Measurements from ENCODE around the gene EIF2B5.

The EIF2B5 gene

GRCh38 chr3:184185461-184186183 is 50.5 kb downstream of the EIF2B5 start:
- Histone ChIP-seq H3K4me1 (ENCODE audit: insufficient read depth, insufficient read length) (peaks cover 6% of the 10 kb centered on the region), H3K27me3 (ENCODE audit: insufficient read depth, insufficient read length) (no peaks in the 10 kb centered on the region), H3K4me3 (ENCODE audit: insufficient read length, low read depth) (peak overlapping the region; percentile 98), H3K36me3 (ENCODE audit: insufficient read depth, insufficient read length, low read length) (peaks cover 79% of the 10 kb centered on the region), H3K9me3 (ENCODE audit: insufficient read depth, low read length) (no peaks in the 10 kb centered on the region), H3K9ac (ENCODE audit: insufficient read length, low read depth) (peak overlapping the region; percentile 98)
- peak; percentile 99 for DNase-seq (ENCODE audit: low read depth, low spot score)
- TF ChIP-seq SUZ12 (IDR thresholded peaks at IDR 0.05; ENCODE audit: extremely low read depth, insufficient read depth, insufficient read length) = no peak
- no peak for TF ChIP-seq YY1 (IDR thresholded peaks at IDR 0.05; ENCODE audit: insufficient read depth, insufficient read length)
- no peak for TF ChIP-seq ZNF274 (IDR thresholded peaks at IDR 0.05; ENCODE audit: low read depth, low read length)

DNA sequence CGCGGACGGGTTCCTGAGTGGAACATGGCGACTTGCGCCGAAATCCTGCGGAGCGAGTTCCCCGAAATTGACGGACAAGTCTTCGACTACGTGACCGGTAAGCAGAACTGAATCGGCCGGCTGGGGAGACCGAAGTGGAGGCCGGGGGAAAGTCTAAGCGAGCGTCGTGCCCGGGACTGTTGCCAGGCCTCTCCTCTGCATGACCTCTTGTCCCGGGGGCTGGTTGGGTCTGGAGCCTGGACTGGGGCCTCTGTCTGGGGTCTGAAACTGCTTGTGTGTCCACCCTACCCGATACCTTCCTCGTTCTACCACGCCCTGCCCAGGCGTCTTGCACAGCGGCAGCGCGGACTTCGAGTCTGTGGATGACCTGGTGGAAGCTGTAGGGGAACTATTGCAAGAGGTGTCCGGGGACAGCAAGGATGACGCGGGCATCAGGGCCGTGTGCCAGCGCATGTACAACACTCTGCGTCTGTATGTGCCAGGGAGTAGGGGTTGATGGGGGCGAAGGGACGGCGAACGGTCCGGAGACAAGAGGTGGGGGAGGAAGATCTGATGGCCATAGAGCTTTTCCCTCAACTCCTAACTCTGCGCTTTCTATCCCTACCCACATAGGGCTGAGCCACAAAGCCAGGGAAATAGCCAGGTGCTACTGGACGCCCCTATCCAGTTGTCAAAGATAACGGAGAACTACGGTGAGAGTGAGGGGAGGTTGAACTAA is 51.2 kb downstream of the EIF2B5 start, which contains the start of gene ABCF3:
Gene ABCF3, plus strand, starts transcription at position 16 of the 718 bp plus-strand sequence. Its CDS starts 9 bp downstream, at position 25.
- Histone ChIP-seq H3K4me1 (ENCODE audit: insufficient read depth, insufficient read length) (peaks cover 6% of the 10 kb centered on the region), H3K36me3 (ENCODE audit: insufficient read depth, insufficient read length, low read length) (peaks cover 79% of the 10 kb centered on the region), H3K27me3 (ENCODE audit: insufficient read depth, insufficient read length) (no peaks in the 10 kb centered on the region), H3K4me3 (ENCODE audit: insufficient read length, low read depth) (peak within 1 kb of the TSS; percentile 98), H3K9me3 (ENCODE audit: insufficient read depth, low read length) (no peaks in the 10 kb centered on the region), H3K9ac (ENCODE audit: insufficient read length, low read depth) (peak within 1 kb of the TSS; percentile 98)
- no peak for DNase-seq (ENCODE audit: low read depth, low spot score)
- peak; percentile 62 for TF ChIP-seq YY1 (IDR thresholded peaks at IDR 0.05; ENCODE audit: insufficient read depth, insufficient read length)
- TF ChIP-seq SUZ12 (IDR thresholded peaks at IDR 0.05; ENCODE audit: extremely low read depth, insufficient read depth, insufficient read length) = no peak

DNA sequence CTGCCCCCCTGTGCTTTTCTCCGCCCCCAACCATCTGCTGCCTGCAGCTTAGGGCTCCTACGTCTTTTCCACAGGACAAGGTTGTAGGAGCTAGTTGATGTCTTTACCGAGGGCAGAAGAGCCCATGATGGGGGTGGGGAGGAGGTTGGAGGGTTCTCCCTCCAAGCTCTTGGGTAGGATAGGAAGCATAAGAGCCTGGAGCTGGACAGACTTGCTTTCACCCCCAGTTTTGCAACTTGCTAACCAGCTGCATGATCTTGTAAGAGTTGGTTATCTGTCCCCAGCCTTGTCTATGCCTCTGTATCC is 51.7 kb downstream of the EIF2B5 start:
- Histone ChIP-seq H3K36me3 (ENCODE audit: insufficient read depth, insufficient read length, low read length) (peaks cover 79% of the 10 kb centered on the region), H3K4me3 (ENCODE audit: insufficient read length, low read depth) (peak overlapping the region; percentile 98), H3K9ac (ENCODE audit: insufficient read length, low read depth) (peak overlapping the region; percentile 98), H3K27me3 (ENCODE audit: insufficient read depth, insufficient read length) (no peaks in the 10 kb centered on the region), H3K9me3 (ENCODE audit: insufficient read depth, low read length) (no peaks in the 10 kb centered on the region), H3K4me1 (ENCODE audit: insufficient read depth, insufficient read length) (peaks cover 6% of the 10 kb centered on the region)
- no peak for DNase-seq (ENCODE audit: low read depth, low spot score)
- TF ChIP-seq ZNF274 (IDR thresholded peaks at IDR 0.05; ENCODE audit: low read depth, low read length) = no peak
- no peak for TF ChIP-seq SUZ12 (IDR thresholded peaks at IDR 0.05; ENCODE audit: extremely low read depth, insufficient read depth, insufficient read length)
- TF ChIP-seq YY1 (IDR thresholded peaks at IDR 0.05; ENCODE audit: insufficient read depth, insufficient read length) = no peak

- no peaks in the 10 kb centered on the region for H3K9me3 ChIP-seq (ENCODE audit: insufficient read depth, low read length)
- H3K27me3 ChIP-seq (ENCODE audit: insufficient read depth, insufficient read length) = no peaks in the 10 kb centered on the region
- peaks cover 6% of the 10 kb centered on the region for H3K4me1 ChIP-seq (ENCODE audit: insufficient read depth, insufficient read length)
- peaks cover 79% of the 10 kb centered on the region for H3K36me3 ChIP-seq (ENCODE audit: insufficient read depth, insufficient read length, low read length)
- no peak for DNase-seq (ENCODE audit: low read depth, low spot score)
- no peak for TF ChIP-seq YY1 (IDR thresholded peaks at IDR 0.05; ENCODE audit: insufficient read depth, insufficient read length)
- no peak for TF ChIP-seq ZNF274 (IDR thresholded peaks at IDR 0.05; ENCODE audit: low read depth, low read length)
- TF ChIP-seq SUZ12 (IDR thresholded peaks at IDR 0.05; ENCODE audit: extremely low read depth, insufficient read depth, insufficient read length) = no peak
- no peak overlapping the region for H3K9ac ChIP-seq (ENCODE audit: insufficient read length, low read depth)
- H3K4me3 ChIP-seq (ENCODE audit: insufficient read length, low read depth) = no peak overlapping the region
These were observed 52.9 kb downstream of the EIF2B5 start for GRCh38 chr3:184188080-184188479.

DNA sequence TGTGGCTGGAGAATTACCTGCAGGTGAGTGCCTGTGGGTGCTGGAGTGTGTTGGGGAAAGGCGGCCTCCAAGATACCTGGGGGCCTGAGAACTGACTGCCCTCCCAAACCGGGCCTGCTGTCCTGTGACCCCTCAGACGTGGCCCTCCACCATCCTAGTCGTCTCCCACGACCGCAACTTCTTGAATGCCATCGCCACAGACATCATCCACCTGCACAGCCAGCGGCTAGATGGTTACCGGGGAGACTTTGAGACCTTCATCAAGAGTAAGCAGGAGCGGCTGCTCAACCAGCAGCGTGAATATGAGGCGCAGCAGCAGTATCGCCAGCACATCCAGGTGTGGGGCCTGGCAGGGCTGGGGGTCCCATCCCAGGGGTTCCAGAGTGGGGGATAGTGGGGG is 54.3 kb downstream of the EIF2B5 start:
- Histone ChIP-seq H3K27me3 (ENCODE audit: insufficient read depth, insufficient read length) (no peaks in the 10 kb centered on the region), H3K9me3 (ENCODE audit: insufficient read depth, low read length) (no peaks in the 10 kb centered on the region), H3K9ac (ENCODE audit: insufficient read length, low read depth) (no peak overlapping the region), H3K4me1 (ENCODE audit: insufficient read depth, insufficient read length) (no peaks in the 10 kb centered on the region), H3K4me3 (ENCODE audit: insufficient read length, low read depth) (no peak overlapping the region), H3K36me3 (ENCODE audit: insufficient read depth, insufficient read length, low read length) (peaks cover 79% of the 10 kb centered on the region)
- TF ChIP-seq SUZ12 (IDR thresholded peaks at IDR 0.05; ENCODE audit: extremely low read depth, insufficient read depth, insufficient read length) = no peak
- no peak for TF ChIP-seq ZNF274 (IDR thresholded peaks at IDR 0.05; ENCODE audit: low read depth, low read length)
- TF ChIP-seq YY1 (IDR thresholded peaks at IDR 0.05; ENCODE audit: insufficient read depth, insufficient read length) = no peak
- DNase-seq (ENCODE audit: low read depth, low spot score) = no peak

DNA sequence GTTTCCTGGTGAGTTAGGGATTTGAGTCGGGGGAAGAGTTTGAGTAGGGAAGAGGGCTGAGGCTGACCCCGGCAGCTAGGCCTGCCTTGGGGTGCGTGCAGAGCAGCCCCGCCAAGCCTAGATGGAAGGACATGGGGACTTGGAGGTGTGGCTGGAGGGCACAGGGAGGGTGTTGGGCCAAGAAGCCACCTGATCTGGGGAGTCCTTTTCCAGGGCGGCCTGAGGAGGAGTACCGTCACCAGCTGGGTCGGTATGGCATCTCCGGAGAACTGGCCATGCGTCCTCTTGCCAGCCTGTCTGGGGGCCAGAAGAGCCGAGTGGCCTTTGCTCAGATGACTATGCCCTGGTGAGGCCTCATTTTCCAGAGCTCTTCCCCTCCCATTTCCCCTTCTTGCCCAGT is 57.7 kb downstream of the EIF2B5 start:
- TF ChIP-seq ZNF274 (IDR thresholded peaks at IDR 0.05; ENCODE audit: low read depth, low read length) = no peak
- TF ChIP-seq SUZ12 (IDR thresholded peaks at IDR 0.05; ENCODE audit: extremely low read depth, insufficient read depth, insufficient read length) = no peak
- TF ChIP-seq YY1 (IDR thresholded peaks at IDR 0.05; ENCODE audit: insufficient read depth, insufficient read length) = no peak
- H3K9ac ChIP-seq (ENCODE audit: insufficient read length, low read depth) = no peak overlapping the region
- H3K9me3 ChIP-seq (ENCODE audit: insufficient read depth, low read length) = no peaks in the 10 kb centered on the region
- no peak overlapping the region for H3K4me3 ChIP-seq (ENCODE audit: insufficient read length, low read depth)
- DNase-seq (ENCODE audit: low read depth, low spot score) = no peak
- no peaks in the 10 kb centered on the region for H3K27me3 ChIP-seq (ENCODE audit: insufficient read depth, insufficient read length)
- peaks cover 86% of the 10 kb centered on the region for H3K36me3 ChIP-seq (ENCODE audit: insufficient read depth, insufficient read length, low read length)
- peaks cover 2% of the 10 kb centered on the region for H3K4me1 ChIP-seq (ENCODE audit: insufficient read depth, insufficient read length)

DNA sequence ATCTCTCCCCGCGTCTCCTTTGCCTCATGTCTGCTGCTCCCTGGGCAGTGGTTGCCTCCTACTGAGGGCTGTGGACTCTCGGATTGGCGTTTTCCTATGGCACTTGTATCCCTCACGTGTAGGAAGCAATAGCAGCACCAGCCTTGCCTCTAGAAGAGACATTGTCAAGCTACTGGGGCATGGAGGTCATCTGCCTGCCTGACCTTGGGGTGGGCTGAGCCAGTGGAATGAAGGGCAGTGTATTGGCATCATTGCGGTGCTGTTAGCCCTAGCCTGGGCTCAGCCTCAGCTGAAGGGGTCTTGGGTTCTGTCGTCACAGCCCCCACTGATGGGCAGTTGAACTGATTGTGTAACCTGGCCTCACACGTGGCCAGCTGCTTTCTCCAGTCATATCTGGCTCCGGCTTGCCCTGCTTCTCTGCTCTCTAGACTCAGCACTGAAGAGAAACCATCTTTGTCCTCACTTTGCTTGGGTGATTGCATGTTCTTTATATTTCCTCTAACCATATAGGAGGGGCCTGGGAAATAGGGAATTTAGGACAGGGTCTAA is 58.9 kb downstream of the EIF2B5 start:
- no peak overlapping the region for H3K4me3 ChIP-seq (ENCODE audit: insufficient read length, low read depth)
- peaks cover 2% of the 10 kb centered on the region for H3K4me1 ChIP-seq (ENCODE audit: insufficient read depth, insufficient read length)
- DNase-seq (ENCODE audit: low read depth, low spot score) = no peak
- H3K36me3 ChIP-seq (ENCODE audit: insufficient read depth, insufficient read length, low read length) = peaks cover 75% of the 10 kb centered on the region
- TF ChIP-seq SUZ12 (IDR thresholded peaks at IDR 0.05; ENCODE audit: extremely low read depth, insufficient read depth, insufficient read length) (no peak), YY1 (IDR thresholded peaks at IDR 0.05; ENCODE audit: insufficient read depth, insufficient read length) (no peak), ZNF274 (IDR thresholded peaks at IDR 0.05; ENCODE audit: low read depth, low read length) (no peak)
- H3K27me3 ChIP-seq (ENCODE audit: insufficient read depth, insufficient read length) = no peaks in the 10 kb centered on the region
- H3K9ac ChIP-seq (ENCODE audit: insufficient read length, low read depth) = no peak overlapping the region
- no peaks in the 10 kb centered on the region for H3K9me3 ChIP-seq (ENCODE audit: insufficient read depth, low read length)

Data from NT2/D1 (cell line).